Measurements from ENCODE around the gene GRM8. TPM values are rescaled to one million over a fixed set of nuclear protein-coding genes. Genes with fewer than 3 reads are reported as not detected.

The GRM8 gene
- total and polyA plus RNA-seq, 4 experiments from 2014 or later: not detected

DNA sequence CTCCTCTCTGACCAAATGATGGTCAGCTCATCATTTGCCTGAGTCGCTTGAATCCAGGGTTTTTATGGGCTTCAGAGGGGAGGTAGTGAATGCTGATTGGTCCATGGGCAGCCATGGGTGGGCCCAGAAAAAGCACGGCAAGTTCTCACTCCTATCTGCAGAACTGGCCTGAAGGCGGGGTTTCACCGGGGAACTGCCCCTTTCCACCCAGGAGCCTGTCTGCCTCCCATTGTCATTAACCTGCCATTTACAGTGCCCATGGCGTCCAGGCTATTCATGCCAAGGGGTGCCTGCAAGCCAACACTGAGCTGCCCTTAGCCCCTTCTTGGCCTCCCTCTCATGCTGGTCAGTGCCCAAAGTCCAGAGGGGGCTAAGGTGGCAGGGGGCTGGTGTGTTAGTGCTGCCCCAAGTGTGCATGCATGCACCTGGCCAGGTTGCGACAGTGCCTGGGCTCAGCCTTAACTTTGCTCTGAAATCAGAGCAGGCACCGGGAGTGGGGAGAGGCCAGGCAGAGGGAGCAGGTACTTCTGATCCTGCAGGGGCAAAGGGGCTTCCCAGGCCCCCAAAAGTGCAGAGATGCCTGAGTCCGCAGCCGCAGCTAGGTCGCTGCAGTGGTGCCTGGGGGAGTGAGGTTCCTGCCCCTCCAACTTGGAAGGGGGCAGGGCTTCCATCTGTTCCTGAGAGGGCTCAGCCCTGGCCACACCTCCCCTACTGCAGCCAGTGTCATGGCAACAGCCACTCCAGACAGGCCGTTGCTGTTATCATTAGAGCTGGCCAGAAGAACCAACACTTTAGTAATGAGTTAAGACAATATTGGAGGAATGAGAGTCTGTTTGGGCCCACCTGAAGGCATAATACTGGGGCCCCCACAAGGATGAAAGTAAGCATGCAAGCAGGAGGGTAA lies 561.6 kb downstream of the GRM8 start:
- H3K27me3 ChIP-seq (ENCODE audit: insufficient read depth, low read length): no peaks in the 10 kb centered on the region
- Mint-ChIP-seq H3K27me3 (no peaks in the 10 kb centered on the region), H3K4me1 (no peaks in the 10 kb centered on the region), H3K27ac (no peak overlapping the region), H3K4me3 (no peak overlapping the region), H3K9me3 (peaks cover 0 to 2% (median 0%) of the 10 kb centered on the region in 8 donors), H3K36me3 (no peaks in the 10 kb centered on the region)
- ChIA-PET POLR2A (ENCODE audit: partially characterized antibody) (no interaction called here), CTCF (ENCODE audit: partially characterized antibody) (no interaction called here)
- intact Hi-C loops (cut with micrococcal nuclease): no loop called here
- no peak for DNase-seq
- H3K4me3 ChIP-seq (ENCODE audit: low read length in 2 of 2): no peak overlapping the region
- H3K27ac ChIP-seq (ENCODE audit: low read depth, low read length): no peak overlapping the region
- H3K36me3 ChIP-seq (ENCODE audit: insufficient read depth, low read length): no peaks in the 10 kb centered on the region
- H3K9me3 ChIP-seq (ENCODE audit: control insufficient read depth in 1 of 2, low read length in 2 of 2): no peaks in the 10 kb centered on the region
- H3K4me1 ChIP-seq (ENCODE audit: insufficient read depth, low read length): no peaks in the 10 kb centered on the region

DNA sequence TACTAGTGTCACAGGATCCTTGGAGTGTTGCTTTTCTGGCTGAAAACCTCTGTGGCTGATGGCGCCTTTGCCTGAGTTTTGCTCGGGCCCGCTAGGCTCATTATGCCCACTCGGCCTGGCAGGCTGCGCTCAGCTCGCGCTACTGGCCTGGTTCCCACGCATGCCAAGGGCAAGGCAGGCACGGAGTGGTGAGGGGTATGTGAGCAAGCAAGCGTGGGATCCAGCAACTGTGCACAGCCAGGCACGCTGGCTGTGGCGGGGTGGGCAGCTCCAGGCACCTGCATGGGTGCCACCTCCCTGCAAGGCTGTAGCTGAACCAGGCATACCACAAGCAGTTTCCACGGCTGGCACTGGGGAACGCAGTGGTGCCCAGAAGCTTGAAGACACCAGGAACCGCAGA lies 562.6 kb downstream of the GRM8 start:
- H3K4me3 Mint-ChIP-seq: no peak overlapping the region
- ChIA-PET CTCF (ENCODE audit: partially characterized antibody) (no interaction called here), POLR2A (ENCODE audit: partially characterized antibody) (no interaction called here)
- DNase-seq: no peak
- no peaks in the 10 kb centered on the region for H3K9me3 ChIP-seq (ENCODE audit: control insufficient read depth in 1 of 2, low read length in 2 of 2)
- no peaks in the 10 kb centered on the region for H3K27me3 ChIP-seq (ENCODE audit: insufficient read depth, low read length)
- no peaks in the 10 kb centered on the region for H3K36me3 Mint-ChIP-seq
- intact Hi-C loops (cut with micrococcal nuclease): no loop called here
- no peaks in the 10 kb centered on the region for H3K27me3 Mint-ChIP-seq
- H3K36me3 ChIP-seq (ENCODE audit: insufficient read depth, low read length): no peaks in the 10 kb centered on the region
- H3K4me3 ChIP-seq (ENCODE audit: low read length in 2 of 2): no peak overlapping the region
- H3K9me3 Mint-ChIP-seq: peaks cover 0 to 2% (median 0%) of the 10 kb centered on the region in 8 donors
- H3K27ac Mint-ChIP-seq: no peak overlapping the region
- H3K4me1 ChIP-seq (ENCODE audit: insufficient read depth, low read length): no peaks in the 10 kb centered on the region
- no peaks in the 10 kb centered on the region for H3K4me1 Mint-ChIP-seq
- no peak overlapping the region for H3K27ac ChIP-seq (ENCODE audit: low read depth, low read length)

DNA sequence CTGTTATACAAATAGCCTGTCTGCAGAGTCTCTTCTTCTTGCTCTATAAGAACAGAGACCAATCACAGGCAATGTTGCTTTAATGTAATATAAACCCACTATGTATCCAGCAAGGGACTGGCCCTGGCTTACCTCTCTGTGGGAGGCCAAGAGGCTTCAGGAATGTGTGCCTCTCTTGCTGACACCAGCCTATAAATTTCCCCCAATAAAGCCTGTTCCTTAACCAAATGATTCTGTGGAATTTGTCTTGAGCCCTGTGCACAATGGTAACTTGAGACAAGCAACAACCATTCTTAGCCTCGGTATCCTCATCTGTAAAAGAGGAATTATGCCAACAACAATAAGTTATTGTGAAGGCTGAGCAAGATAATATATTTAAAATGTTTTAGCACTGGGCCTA lies 563.7 kb downstream of the GRM8 start:
- Histone ChIP-seq H3K9me3 (ENCODE audit: control insufficient read depth in 1 of 2, low read length in 2 of 2) (no peaks in the 10 kb centered on the region), H3K27ac (ENCODE audit: low read depth, low read length) (no peak overlapping the region), H3K27me3 (ENCODE audit: insufficient read depth, low read length) (no peaks in the 10 kb centered on the region), H3K4me3 (ENCODE audit: low read length in 2 of 2) (no peak overlapping the region), H3K4me1 (ENCODE audit: insufficient read depth, low read length) (no peaks in the 10 kb centered on the region), H3K36me3 (ENCODE audit: insufficient read depth, low read length) (no peaks in the 10 kb centered on the region)
- peaks cover 0 to 2% (median 0%) of the 10 kb centered on the region in 8 donors for H3K9me3 Mint-ChIP-seq
- H3K27me3 Mint-ChIP-seq: no peaks in the 10 kb centered on the region
- no peak overlapping the region for H3K4me3 Mint-ChIP-seq
- no peak overlapping the region for H3K27ac Mint-ChIP-seq
- ChIA-PET POLR2A (ENCODE audit: partially characterized antibody) (no interaction called here), CTCF (ENCODE audit: partially characterized antibody) (no interaction called here)
- intact Hi-C loops (cut with micrococcal nuclease): no loop called here
- H3K4me1 Mint-ChIP-seq: no peaks in the 10 kb centered on the region
- no peaks in the 10 kb centered on the region for H3K36me3 Mint-ChIP-seq
- DNase-seq: no peak

DNA sequence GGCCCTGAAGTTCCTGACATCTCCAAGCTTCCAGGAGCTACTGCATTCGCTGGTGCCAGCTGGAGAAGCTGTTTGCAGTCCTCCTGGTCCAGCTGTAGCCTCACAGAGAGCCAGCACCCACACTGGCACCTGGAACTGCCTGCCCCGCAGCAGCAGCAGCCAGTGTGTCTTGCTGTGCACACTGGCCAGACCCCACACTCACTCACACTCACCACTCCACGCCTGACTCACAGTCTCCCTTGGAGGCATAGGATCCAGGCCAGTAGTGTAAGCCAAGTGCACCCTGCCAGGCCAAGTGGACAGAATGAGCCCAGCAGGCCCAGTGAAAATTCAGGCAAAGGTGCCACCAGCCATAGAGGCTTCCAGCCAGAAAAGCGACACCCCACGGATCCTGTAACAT lies 566.3 kb downstream of the GRM8 start:
- DNase-seq: no peak
- no peaks in the 10 kb centered on the region for H3K9me3 ChIP-seq (ENCODE audit: control insufficient read depth in 1 of 2, low read length in 2 of 2)
- H3K27me3 Mint-ChIP-seq: no peaks in the 10 kb centered on the region
- H3K4me1 ChIP-seq (ENCODE audit: insufficient read depth, low read length): no peaks in the 10 kb centered on the region
- CTCF ChIA-PET (ENCODE audit: partially characterized antibody): no interaction called here
- no peak overlapping the region for H3K27ac Mint-ChIP-seq
- H3K4me1 Mint-ChIP-seq: no peaks in the 10 kb centered on the region
- H3K4me3 ChIP-seq (ENCODE audit: low read length in 2 of 2): no peak overlapping the region
- POLR2A ChIA-PET (ENCODE audit: partially characterized antibody): no interaction called here
- H3K36me3 Mint-ChIP-seq: no peaks in the 10 kb centered on the region
- peaks cover 0 to 2% (median 0%) of the 10 kb centered on the region in 8 donors for H3K9me3 Mint-ChIP-seq
- no peaks in the 10 kb centered on the region for H3K27me3 ChIP-seq (ENCODE audit: insufficient read depth, low read length)
- H3K36me3 ChIP-seq (ENCODE audit: insufficient read depth, low read length): no peaks in the 10 kb centered on the region
- intact Hi-C loops (cut with micrococcal nuclease): no loop called here
- no peak overlapping the region for H3K27ac ChIP-seq (ENCODE audit: low read depth, low read length)
- H3K4me3 Mint-ChIP-seq: no peak overlapping the region

DNA sequence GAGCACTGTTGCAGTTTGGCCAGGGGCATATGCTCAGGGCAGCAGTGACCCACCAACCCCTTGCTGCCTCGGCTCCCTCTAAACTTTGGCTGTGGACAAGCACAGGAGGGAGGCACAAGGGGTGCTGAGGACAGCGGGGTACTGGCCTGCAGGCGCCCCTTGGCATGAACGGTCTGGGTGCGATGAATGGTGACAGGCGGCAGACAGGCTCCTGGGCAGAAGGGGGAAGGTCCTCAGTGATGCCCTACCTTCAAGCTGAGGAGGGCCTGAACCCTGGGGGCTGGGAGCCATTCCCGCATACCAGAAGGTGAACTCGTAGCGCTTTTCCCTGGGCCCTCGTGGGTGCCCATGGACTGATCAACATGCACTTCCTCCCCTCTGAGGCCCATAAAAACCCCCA lies 567.1 kb downstream of the GRM8 start:
- ChIA-PET CTCF (ENCODE audit: partially characterized antibody) (no interaction called here), POLR2A (ENCODE audit: partially characterized antibody) (no interaction called here)
- no peaks in the 10 kb centered on the region for H3K36me3 ChIP-seq (ENCODE audit: insufficient read depth, low read length)
- Mint-ChIP-seq H3K4me3 (no peak overlapping the region), H3K27me3 (no peaks in the 10 kb centered on the region), H3K36me3 (no peaks in the 10 kb centered on the region), H3K4me1 (no peaks in the 10 kb centered on the region), H3K27ac (no peak overlapping the region), H3K9me3 (peaks cover 0 to 2% (median 0%) of the 10 kb centered on the region in 8 donors)
- H3K9me3 ChIP-seq (ENCODE audit: control insufficient read depth in 1 of 2, low read length in 2 of 2): no peaks in the 10 kb centered on the region
- no peak overlapping the region for H3K27ac ChIP-seq (ENCODE audit: low read depth, low read length)
- H3K4me3 ChIP-seq (ENCODE audit: low read length in 2 of 2): no peak overlapping the region
- no peaks in the 10 kb centered on the region for H3K4me1 ChIP-seq (ENCODE audit: insufficient read depth, low read length)
- no peaks in the 10 kb centered on the region for H3K27me3 ChIP-seq (ENCODE audit: insufficient read depth, low read length)
- no peak for DNase-seq
- intact Hi-C loops (cut with micrococcal nuclease): no loop called here

DNA sequence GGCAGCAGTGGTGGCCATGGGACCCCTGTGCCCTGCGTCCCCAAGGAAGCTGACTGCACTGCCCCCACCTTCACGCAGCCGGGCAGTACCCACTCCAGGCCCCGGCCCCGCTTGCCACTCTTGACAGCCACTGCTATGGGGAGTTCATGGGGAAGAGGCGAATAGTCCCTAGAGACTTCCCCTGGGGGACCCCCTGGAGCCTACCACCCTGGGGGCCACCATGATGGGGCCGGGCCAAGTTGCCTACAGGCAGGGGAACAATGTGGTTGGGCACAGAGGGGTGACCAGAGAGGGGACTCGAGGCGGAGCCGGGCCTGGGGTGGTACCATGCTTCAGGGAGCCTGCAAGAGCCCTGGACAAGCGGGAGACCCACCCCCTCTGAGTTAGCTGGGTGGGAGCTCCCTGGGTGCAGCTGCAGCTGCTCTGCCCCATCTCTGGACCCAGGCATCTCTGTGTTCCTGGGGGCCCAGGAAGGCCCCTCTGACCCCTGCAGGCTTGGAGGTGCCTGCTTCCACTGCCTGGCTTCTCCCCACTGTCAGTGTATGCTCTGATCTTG lies 567.6 kb downstream of the GRM8 start:
- H3K4me1 Mint-ChIP-seq: no peaks in the 10 kb centered on the region
- no peaks in the 10 kb centered on the region for H3K36me3 Mint-ChIP-seq
- no peak overlapping the region for H3K27ac ChIP-seq (ENCODE audit: low read depth, low read length)
- intact Hi-C loops (cut with micrococcal nuclease): no loop called here
- H3K9me3 Mint-ChIP-seq: peaks cover 0 to 2% (median 0%) of the 10 kb centered on the region in 8 donors
- no peak overlapping the region for H3K27ac Mint-ChIP-seq
- DNase-seq: no peak
- H3K27me3 Mint-ChIP-seq: no peaks in the 10 kb centered on the region
- H3K36me3 ChIP-seq (ENCODE audit: insufficient read depth, low read length): no peaks in the 10 kb centered on the region
- no peaks in the 10 kb centered on the region for H3K27me3 ChIP-seq (ENCODE audit: insufficient read depth, low read length)
- ChIA-PET POLR2A (ENCODE audit: partially characterized antibody) (no interaction called here), CTCF (ENCODE audit: partially characterized antibody) (no interaction called here)
- no peaks in the 10 kb centered on the region for H3K4me1 ChIP-seq (ENCODE audit: insufficient read depth, low read length)
- no peak overlapping the region for H3K4me3 Mint-ChIP-seq
- no peaks in the 10 kb centered on the region for H3K9me3 ChIP-seq (ENCODE audit: control insufficient read depth in 1 of 2, low read length in 2 of 2)
- H3K4me3 ChIP-seq (ENCODE audit: low read length in 2 of 2): no peak overlapping the region

DNA sequence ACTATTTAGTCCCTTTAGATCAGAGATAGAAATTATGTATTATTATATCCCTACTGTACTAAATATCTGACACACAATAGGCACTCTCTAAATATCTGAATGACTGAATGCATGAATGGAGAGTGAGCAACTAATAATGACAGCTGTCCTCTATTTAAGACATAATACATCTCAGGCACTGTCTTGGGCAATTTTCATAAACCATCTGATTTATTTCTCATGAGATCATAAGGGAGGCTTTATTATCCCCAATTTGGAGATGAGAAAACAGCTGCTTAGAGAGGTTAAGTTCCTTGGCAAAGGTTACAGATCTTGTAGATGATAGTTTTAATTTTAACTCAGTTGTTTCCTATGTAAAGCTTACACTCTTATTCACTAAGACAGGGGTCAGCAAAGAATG lies 570.6 kb downstream of the GRM8 start:
- Histone ChIP-seq H3K4me1 (ENCODE audit: insufficient read depth, low read length) (no peaks in the 10 kb centered on the region), H3K27ac (ENCODE audit: low read depth, low read length) (no peak overlapping the region), H3K9me3 (ENCODE audit: control insufficient read depth in 1 of 2, low read length in 2 of 2) (no peaks in the 10 kb centered on the region), H3K27me3 (ENCODE audit: insufficient read depth, low read length) (no peaks in the 10 kb centered on the region), H3K4me3 (ENCODE audit: low read length in 2 of 2) (no peak overlapping the region), H3K36me3 (ENCODE audit: insufficient read depth, low read length) (no peaks in the 10 kb centered on the region)
- Mint-ChIP-seq H3K4me3 (no peak overlapping the region), H3K27me3 (peaks cover 0 to 1% of the 10 kb centered on the region in 2 donors), H3K27ac (no peak overlapping the region), H3K9me3 (no peaks in the 10 kb centered on the region), H3K4me1 (no peaks in the 10 kb centered on the region), H3K36me3 (no peaks in the 10 kb centered on the region)
- CTCF ChIA-PET (ENCODE audit: partially characterized antibody): no interaction called here
- intact Hi-C loops (cut with micrococcal nuclease): no loop called here
- POLR2A ChIA-PET (ENCODE audit: partially characterized antibody): no interaction called here
- no peak for DNase-seq
